Caki2 (cell line): ENCODE data around the gene SLCO4A1. TPM values are rescaled to one million over a fixed set of nuclear protein-coding genes. Genes with fewer than 3 reads are reported as not detected.

Source experiments
- DNase-seq: peaks from one replicate; pipeline ENCODE4 v3.0.0-alpha.2; 2015; ENCODE audit warnings: low read depth
- in situ Hi-C: cut with HindIII; loops from 2 replicates; pipeline ENCODE4 v1.10.0; 2016; ENCODE audit warnings: low sequenced_read_pairs, low pct_unique_long_range_greater_than_20kb, mixed read lengths
- total RNA-seq: library from RNA; depleted of rRNA; stranded (reverse); fragments of >200 nt; shearing (Covaris generic); gene quantifications from 2 replicates; pipeline ENCODE4 v1.2.3, GENCODE V29; 2014; ENCODE audit warnings: low replicate concordance; rRNA removed

The SLCO4A1 gene, protein sequence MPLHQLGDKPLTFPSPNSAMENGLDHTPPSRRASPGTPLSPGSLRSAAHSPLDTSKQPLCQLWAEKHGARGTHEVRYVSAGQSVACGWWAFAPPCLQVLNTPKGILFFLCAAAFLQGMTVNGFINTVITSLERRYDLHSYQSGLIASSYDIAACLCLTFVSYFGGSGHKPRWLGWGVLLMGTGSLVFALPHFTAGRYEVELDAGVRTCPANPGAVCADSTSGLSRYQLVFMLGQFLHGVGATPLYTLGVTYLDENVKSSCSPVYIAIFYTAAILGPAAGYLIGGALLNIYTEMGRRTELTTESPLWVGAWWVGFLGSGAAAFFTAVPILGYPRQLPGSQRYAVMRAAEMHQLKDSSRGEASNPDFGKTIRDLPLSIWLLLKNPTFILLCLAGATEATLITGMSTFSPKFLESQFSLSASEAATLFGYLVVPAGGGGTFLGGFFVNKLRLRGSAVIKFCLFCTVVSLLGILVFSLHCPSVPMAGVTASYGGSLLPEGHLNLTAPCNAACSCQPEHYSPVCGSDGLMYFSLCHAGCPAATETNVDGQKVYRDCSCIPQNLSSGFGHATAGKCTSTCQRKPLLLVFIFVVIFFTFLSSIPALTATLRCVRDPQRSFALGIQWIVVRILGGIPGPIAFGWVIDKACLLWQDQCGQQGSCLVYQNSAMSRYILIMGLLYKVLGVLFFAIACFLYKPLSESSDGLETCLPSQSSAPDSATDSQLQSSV
- total RNA-seq = 65.5 and 77.6 TPM in 2 replicates

DNA sequence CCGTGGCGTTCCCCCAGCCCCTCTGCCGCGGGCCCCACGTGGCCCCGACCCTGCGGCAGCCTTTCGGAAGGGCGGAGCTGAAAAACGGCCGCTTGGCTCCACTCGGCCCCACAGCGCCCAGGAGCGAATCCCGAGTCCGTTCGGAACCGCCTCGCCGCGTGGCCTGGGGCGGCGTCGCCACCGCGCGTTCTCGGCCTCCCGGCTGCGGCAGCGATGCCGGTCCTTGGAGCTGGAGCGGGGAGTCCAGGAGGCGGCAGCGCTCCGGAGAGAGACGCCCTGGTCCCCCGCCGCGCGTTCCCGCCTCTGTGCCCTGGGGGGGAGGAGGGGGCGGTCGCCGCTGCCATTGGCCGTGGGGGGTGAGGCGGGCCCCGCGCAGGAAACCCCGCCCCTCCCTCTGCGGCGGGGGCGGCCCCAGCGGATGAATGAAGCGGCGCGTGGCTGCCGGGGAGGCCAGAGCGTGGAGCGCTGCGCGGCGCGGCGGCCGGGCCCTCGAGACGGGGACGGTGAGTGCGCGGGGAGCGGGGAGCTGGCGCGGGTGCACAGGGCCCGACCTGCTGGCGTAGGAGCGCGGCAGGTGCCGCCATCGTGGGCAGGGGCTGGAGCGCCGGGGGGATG, at the start of gene SLCO4A1:
Gene SLCO4A1, plus strand, starts transcription at position 453 of the 615 bp plus-strand sequence. CDS start 13,952 bp downstream, outside the sequence.
- peak; percentile 91 for DNase-seq
- in situ Hi-C loops = no loop called here

DNA sequence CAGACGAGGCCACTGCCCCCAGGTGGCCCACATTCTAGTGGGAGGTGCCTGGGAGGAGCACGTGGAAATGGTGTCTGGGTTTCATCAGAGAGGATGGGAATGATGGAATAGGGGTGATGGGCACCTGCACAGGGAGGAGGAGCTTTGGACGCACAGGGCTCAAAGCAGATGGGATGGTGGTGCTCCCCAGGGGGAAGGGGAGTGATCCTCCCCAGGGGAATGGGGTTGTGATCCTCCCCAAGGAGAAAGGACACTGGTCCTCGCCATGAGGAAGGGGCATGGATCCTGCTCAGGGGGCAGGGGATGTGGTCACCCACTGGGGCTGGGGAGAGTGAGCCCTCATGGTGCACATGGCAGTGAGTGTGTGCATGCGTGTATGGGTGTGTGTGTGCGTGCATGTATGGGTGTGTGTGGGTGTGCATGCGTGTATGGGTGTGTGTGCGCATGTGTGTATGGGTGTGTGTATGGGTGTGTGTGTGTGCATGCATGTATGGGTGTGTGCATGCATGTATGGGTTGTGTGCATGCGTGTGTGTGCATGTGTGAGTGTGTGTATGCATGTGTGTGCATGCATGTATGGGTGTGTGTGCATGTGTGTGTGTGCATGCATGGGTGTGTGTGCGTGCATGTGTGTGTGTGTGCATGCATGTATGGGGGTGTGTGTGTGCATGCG, 49.7 kb upstream of the SLCO4A1 start:
- in situ Hi-C loops = no loop called here
- no peak for DNase-seq

DNA sequence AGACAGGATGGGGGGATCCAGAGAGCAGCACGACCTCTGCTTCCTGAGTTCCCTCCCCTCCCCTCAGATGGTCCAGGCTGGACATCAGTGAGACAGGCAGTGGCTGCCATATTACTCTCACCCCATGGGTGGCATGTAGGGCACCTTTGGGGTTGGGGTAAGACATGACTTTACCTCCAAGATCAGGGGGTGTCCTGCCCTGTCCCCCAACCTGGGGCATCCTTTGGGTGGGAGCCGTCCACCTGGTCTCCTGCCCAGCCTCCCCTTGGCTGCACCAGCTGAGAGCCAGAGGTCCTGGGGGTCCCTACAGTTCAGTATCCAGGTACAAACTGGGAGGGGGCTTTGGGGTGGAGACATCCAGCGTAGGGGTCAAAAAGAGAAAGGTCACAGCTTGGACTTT, 48.7 kb upstream of the SLCO4A1 start:
- in situ Hi-C loops = no loop called here
- DNase-seq = no peak

DNA sequence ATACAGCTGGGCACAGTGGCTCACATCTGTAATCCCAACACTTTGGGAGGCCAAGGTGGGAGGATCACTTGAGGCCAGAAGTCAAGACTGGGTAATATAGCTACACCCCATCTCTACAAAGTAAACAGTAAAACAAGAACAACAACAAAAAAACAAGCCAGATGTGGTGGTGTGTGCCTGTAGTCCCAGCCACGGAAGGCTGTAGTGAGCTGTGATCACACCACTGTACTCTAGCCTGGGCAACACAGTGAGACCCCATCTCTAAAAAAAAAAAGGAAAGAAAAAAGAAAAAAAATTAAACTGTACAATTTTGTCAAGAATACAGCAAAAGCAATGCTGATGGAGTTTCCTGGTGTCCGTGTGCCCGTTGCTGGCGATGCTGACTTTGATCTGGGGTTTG, 47.2 kb upstream of the SLCO4A1 start:
- no peak for DNase-seq
- in situ Hi-C loops = no loop called here

DNA sequence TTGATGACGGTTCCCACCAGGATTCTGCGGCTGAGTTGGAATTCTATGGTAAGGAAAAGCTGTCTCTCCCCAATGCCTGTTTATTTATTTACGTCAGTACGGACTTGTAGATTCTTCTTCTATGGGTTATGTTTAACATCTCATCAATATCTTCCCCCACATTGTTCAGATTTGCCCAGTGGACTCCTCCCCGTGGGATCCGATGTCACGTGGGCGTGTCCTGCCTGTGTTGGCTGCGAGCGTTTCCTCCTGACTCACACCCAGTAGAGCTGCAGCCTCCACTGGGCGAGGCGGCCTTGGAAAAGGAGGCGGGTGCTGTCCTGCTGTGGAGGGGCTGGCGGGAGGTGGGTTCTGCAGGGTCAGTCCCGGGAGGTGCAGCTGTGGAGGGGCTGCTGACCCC, 46.8 kb upstream of the SLCO4A1 start:
- peak; percentile 65 for DNase-seq
- in situ Hi-C loops = no loop called here

DNA sequence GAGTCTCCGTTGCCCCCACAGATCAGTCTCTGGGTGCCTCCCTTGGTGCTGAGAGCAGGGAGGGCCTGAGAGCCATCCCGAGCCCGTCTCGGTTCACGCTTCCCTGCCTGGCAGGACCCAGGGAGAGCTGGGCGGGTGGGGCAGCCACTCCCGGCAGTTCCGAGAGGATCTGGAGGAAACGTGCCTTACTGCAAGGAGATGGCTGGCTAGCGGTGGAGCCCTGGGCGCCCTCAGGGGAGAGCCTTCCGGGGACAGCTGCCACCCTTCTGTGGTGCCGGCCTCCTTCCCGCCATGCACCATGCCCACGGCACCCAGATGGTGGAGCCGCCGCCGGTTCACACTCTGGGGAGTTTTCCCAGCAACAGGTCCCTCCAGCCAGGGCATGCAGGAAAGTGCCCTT, 45.8 kb upstream of the SLCO4A1 start:
- no peak for DNase-seq
- in situ Hi-C loops = no loop called here

DNA sequence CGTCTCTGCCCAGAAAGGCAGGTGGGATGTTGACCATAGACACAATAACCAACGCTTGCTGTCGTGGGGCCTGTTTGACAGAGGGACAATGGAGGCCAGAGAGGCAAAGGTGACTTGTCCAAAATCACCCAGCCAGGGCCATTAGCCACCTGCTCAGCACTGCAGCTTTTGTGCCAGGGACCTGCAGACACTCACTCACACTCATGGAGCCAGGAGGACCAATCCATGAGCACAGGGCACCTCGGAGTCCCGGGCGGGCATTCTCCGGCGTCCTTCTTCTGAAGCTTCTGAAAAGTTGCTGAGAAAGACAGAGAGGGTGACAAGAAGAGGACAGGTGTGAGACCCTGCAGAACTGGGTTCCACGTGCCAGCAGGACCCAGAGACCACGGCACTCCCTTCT, 45.4 kb upstream of the SLCO4A1 start:
- in situ Hi-C loops = no loop called here
- DNase-seq = no peak

DNA sequence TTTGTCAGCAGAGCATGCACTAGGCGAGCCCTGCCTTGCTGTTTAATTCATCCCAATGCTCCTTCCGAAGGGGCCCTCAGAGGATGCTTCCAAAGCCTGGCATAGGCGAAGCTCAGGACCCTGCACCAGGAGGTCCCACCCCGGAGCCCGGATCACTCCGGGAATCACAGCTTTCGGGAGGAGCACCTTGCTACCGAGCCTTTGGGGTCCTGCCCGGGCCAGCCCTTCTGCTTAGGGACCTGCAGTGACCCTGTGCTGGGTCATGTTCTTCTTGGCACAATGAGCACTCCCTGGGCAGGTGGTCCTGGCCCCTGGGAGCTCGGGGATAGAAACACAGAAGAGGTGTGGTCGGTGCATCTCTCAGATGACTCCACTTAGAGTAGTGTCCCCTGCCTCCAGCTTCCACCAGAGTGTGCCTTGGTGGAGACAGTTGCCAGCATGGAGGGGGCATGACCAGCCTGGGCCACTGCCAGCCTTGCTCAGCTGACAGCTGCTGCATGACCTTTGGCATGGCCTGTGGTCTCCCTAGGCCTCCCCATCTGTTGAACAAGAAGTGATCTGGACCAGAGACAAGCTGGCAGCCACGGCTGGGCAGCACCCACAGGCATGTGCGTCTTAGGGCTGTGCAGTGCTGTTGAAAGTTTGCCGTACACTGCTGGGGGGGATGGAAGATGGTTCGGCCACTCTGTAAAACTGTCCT, 44.7 kb upstream of the SLCO4A1 start:
- in situ Hi-C loops = no loop called here

DNA sequence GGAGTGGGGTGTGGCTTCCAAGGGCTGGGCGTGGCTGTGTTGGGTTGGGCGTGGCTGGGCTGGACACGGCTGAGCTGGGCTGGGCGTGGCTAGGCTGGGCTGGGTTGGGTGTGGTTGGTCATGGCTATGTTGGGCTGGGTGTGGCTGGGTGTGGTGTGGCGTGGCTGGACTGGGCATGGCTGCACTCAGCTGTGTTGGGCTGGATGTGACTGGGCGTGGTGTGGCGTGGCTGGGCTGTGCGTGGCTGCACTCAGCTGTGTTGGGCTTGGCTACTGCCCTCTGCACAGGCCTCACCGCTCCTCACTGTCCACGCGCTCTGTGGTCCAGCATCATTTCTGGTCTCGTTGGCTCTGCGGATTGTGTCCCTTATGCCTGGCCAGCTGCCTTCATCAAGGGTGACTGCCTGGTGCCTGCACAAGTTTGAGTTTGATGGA, 43.5 kb upstream of the SLCO4A1 start:
- DNase-seq = peak; percentile 90
- in situ Hi-C loops = no loop called here

More for the DNA sequence above, 44.7 kb upstream of the SLCO4A1 start:
- no peak for DNase-seq

DNA sequence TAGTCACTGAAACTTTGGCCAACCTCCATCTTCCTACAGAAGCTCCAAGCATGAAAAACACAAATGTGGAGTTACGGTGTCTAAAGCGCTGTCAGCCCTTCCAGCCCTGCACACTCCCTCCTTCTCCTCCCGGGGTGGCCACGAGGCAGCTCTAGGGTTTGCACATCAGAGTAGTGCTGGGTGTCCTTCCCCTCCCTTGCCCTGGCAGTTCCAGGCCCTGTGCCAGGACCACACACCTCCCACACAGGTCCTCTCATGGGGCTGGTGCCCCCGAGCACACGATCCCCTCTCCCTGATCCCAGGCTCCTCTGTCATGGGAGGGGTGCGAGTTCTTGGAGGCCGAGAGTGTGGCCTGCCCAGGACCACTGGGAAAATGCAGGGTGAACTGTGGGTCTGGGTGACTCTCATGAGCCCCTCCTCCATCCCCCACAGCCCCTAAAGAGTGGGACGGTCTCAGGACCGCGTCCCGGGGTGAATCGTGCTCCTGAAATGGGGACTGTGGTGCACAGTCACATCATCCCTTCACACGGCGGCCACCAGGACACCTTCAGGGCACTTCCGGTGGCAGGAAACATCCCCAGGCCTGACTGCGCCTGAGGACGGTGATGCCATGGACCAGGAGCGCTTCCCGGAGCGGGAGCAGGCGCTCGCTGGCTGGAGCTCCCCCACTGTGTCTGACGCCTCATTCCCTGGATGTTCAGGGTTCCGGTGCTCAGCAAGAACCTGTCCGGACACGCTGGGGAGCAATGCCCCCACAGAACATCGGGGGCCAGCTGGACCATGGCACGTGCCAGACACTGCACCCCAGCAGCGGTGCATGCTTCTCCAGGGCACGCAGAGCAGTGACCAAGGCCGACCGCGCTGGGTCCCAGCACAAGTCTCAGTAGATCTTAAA, 42.8 kb upstream of the SLCO4A1 start:
- in situ Hi-C loops = no loop called here

DNA sequence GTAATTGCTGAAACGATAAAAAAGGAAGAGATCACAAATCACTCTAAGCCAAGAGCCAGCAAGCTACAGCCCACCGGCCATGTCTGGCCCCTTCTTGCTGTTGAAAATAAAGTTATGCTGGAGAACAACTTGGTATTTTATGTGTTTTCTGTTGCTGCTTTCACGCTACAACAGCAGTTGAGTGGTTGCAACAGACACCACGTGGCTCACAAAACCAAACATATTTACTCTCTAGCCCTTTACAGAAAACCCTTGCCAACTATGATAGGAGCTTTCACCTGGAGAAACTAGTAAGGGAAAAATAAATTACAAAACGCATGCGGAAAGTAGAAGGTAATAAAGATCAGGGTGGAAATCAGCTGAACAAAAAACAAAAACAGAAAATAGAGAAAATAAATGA, 41.1 kb upstream of the SLCO4A1 start:
- in situ Hi-C loops = no loop called here

More for the DNA sequence above, 42.8 kb upstream of the SLCO4A1 start:
- no peak for DNase-seq

DNA sequence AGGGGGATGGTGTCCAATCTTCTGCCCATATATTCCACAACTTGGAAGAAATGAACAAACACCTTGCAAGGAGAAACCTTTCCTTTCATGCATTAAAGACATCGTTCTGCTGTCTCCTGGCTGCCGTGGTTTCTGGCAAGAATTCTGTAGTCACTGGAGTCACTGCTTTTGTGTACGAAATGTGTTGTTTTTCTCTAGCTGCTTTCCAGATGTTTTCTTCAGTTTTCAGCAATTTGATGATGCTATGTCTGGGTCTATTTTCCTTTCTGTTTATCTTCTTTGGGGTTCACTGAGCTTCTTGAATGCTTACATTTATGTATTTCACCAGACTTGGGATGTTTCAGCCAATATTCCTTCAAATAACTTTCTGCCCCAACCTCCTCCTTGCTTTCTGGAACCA, 40.6 kb upstream of the SLCO4A1 start:
- no peak for DNase-seq
- in situ Hi-C loops = no loop called here

More for the DNA sequence above, 41.1 kb upstream of the SLCO4A1 start:
- DNase-seq = no peak

DNA sequence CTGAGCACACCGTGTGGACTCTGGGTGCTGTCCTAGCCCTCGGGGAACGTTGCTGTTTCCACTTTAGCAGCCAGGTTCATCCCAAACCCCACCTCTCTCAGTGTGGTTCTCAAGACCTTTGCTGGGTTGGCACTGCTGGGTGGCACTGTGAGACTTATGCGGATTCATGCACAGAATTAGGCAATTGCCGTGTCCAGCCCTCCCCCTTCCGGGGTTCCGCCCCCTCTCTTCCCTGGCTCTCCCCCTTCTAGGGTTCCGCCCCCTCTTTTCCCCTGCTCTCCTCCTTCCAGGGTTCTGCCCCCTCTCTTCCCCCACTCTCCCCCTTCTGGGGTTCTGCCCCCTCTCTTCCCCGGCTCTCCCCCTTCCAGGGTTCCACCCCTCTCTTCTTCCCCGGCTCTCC, 39.8 kb upstream of the SLCO4A1 start:
- DNase-seq = peak; percentile 40
- in situ Hi-C loops = no loop called here

DNA sequence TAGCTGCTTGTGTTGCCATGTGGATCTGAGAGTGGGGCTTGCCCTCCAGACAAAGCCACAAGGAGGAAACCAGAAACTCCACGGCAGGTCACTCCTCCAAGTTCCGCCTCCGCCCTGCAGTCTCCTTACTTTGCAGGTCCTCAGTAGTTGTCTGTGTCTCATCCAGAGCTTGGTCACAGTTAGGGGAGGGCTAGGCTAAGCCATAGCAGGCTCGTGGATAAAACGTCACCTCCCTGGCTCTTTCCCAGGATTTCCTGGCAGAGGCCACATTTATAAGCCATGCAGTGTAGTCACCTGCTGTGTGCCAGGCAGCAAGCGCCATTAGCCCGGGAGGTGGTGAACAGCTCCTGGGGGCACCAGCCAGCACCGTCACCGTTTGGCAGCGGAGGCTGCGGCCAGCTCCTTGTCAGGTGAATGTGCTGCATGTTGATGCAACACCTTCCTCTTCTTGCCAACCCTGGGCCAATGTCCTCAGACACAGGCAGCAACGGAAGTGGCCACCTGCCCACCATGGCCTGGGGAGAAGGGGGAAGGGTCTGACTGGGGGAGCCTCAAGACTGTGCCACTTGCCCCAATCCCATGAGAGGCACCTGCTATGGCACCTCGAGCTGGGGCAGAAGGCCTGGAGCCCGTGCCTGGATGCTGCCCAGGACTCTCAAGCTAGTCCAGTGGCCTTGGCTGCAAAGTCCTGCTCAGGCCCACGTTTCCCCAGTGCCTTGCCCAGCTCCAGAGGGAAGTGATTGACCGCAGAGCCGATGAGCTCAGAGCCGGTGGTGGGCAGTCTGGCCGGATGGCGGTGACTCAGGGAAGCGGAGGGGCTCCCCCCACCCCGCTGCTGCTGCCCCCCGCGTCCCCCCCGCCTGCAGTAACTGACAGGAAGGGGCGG, 39.0 kb upstream of the SLCO4A1 start:
- peak; percentile 75 for DNase-seq
- in situ Hi-C loops = no loop called here

DNA sequence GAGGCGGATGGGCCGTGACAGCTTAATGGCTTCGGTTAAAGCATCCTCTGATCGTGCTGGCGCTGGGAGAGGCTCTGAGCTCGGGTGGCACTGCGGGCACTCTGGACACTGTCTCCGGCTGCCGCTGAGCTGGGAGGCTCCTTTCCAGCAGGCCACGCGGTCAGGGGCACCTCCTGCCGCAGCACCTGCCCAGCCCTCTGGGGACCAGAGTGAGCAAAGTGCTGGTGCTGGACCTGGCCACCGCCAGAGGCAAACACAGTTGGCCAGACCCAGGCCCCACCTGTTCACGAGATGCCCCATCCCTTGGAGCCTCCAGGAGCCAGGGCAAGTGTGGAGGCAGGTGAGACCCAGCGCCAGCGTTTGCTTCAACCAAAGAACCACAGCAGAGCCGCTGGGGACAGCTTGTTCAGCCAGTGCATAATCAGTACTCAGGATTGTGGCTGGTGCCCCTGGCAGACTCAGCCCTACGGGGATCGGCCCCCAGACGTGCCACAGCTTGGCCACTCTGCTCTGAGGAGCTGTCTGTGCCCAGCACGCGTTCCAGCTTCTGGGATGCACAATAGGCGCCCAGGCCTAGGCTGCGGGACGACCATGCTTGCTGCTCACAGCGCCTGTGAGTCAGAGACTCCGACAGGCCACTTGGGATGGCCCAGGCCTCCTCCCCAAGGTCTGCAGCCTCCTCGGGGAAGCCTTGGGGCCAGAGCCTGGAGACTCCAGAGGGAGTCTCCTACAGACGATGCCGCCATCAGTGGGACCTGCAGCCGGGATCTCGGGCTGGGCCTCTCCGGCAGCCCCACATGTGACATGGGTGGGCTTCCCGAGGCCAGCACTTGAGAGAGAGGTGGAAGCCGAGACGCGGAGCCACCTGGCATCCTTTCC, 38.2 kb upstream of the SLCO4A1 start:
- no peak for DNase-seq
- in situ Hi-C loops = no loop called here
